OCI-LY1 (cell line): ENCODE results near the gene RPS6KA2.
"Not testable (repeated sequence)": the region's sequence is repeated elsewhere in the genome, so short reads cannot be mapped to it uniquely, and the experiment has no call there.

Experiments
- H2AFZ ChIP-seq: fragments of 200-600 bp; sonication (generic), shearing (Covaris generic); 2 replicates; pipeline ENCODE4 v1.6.0; 2014; ENCODE audit warnings: antibody characterized with exemption, mild to moderate bottlenecking, low read length
- H3F3A ChIP-seq: fragments of 200-600 bp; sonication (generic), shearing (Covaris generic); 2 replicates; pipeline ENCODE4 v1.6.0; 2014; ENCODE audit warnings: mild to moderate bottlenecking, antibody characterized with exemption, low read length, moderate library complexity; ENCODE audit not compliant: insufficient read depth
- H3K27ac ChIP-seq: fragments of 200-600 bp; sonication (generic); 2 replicates; pipeline ENCODE4 v1.5.1; 2014; ENCODE audit warnings: low read length, mixed run types, mild to moderate bottlenecking, low read depth; ENCODE audit not compliant: poor library complexity, severe bottlenecking
- H3K27me3 ChIP-seq: fragments of 200-600 bp; sonication (generic); 2 replicates; pipeline ENCODE4 v1.6.0; 2014; ENCODE audit warnings: antibody characterized with exemption, mild to moderate bottlenecking, low read length, moderate library complexity; ENCODE audit not compliant: insufficient read depth
- H3K36me3 ChIP-seq: fragments of 200-600 bp; sonication (generic); 2 replicates; pipeline ENCODE4 v1.6.1; 2014; ENCODE audit warnings: mild to moderate bottlenecking, antibody characterized with exemption, low read length, moderate library complexity, mixed read lengths; ENCODE audit not compliant: insufficient read depth
- H3K4me1 ChIP-seq: fragments of 200-600 bp; sonication (generic); 2 replicates; pipeline ENCODE4 v1.5.1; 2014; ENCODE audit warnings: mild to moderate bottlenecking, low read length, moderate library complexity; ENCODE audit not compliant: insufficient read depth, severe bottlenecking
- H3K4me2 ChIP-seq: fragments of 200-600 bp; sonication (generic), shearing (Covaris generic); 2 replicates; pipeline ENCODE4 v1.6.1; 2014; ENCODE audit warnings: low read length
- H3K4me3 ChIP-seq: fragments of 200-600 bp; sonication (generic); 2 replicates; pipeline ENCODE4 v1.5.1; 2014; ENCODE audit warnings: low read length, low read depth, mild to moderate bottlenecking, mixed read lengths; ENCODE audit not compliant: poor library complexity, severe bottlenecking
- H3K79me2 ChIP-seq: fragments of 200-600 bp; shearing (Covaris generic); 2 replicates; pipeline ENCODE4 v1.6.1; 2016; ENCODE audit warnings: mixed run types, low read length, mixed read lengths; ENCODE audit not compliant: insufficient read depth
- H3K9ac ChIP-seq: fragments of 200-600 bp; sonication (generic), shearing (Covaris generic); 2 replicates; pipeline ENCODE4 v1.6.1; 2014; ENCODE audit warnings: mild to moderate bottlenecking, low read length, mixed read lengths
- H3K9me2 ChIP-seq: fragments of 200-600 bp; sonication (generic), shearing (Covaris generic); 2 replicates; pipeline ENCODE4 v1.6.1; 2014; ENCODE audit warnings: low read depth, mild to moderate bottlenecking, low read length, mixed read lengths
- H3K9me3 ChIP-seq: fragments of 200-600 bp; shearing (Covaris generic); 2 replicates; pipeline ENCODE4 v1.6.1; 2014; ENCODE audit warnings: low read length, mixed read lengths
- H4K20me1 ChIP-seq: fragments of 200-600 bp; sonication (generic), shearing (Covaris generic); 2 replicates; pipeline ENCODE4 v1.6.0; 2016; ENCODE audit warnings: mild to moderate bottlenecking, low read length; ENCODE audit not compliant: insufficient read depth
- CTCF ChIP-seq: fragments of 200-600 bp; sonication (generic), shearing (Covaris generic); IDR thresholded peaks from 2 replicates; pipeline ENCODE4 v1.5.1; 2017; ENCODE audit warnings: mild to moderate bottlenecking, antibody characterized with exemption, low read length, moderate library complexity, mixed read lengths
- EZH2 ChIP-seq: fragments of 200-600 bp; sonication (generic), shearing (Covaris generic); IDR thresholded peaks from 2 replicates; pipeline ENCODE4 v1.8.0; 2017; ENCODE audit warnings: borderline replicate concordance, mixed run types, mild to moderate bottlenecking, antibody characterized with exemption, low read length, moderate library complexity, mixed read lengths

RPS6KA2 gene

GRCh38 chr6:166636934-166637333 lies 9.9 kb upstream of the RPS6KA2 start:
- Histone ChIP-seq H3K27me3 (no peaks in the 10 kb centered on the region; the same call in 1 of the 2 replicates), H3K4me2 (no peak overlapping the region), H3K27ac (no peak overlapping the region), H3K9ac (no peak overlapping the region), H2AFZ (no peak overlapping the region), H3K9me2 (no peaks in the 10 kb centered on the region), H3K36me3 (no peaks in the 10 kb centered on the region), H3K9me3 (no peaks in the 10 kb centered on the region), H3K4me3 (no peak overlapping the region), H3K4me1 (no peaks in the 10 kb centered on the region), H3K79me2 (no peaks in the 10 kb centered on the region), H4K20me1 (no peaks in the 10 kb centered on the region), H3F3A (no peaks in the 10 kb centered on the region)
- TF ChIP-seq EZH2: no peak
- no peak for TF ChIP-seq CTCF

GRCh38 chr6:166636191-166636933 lies 9.3 kb upstream of the RPS6KA2 start:
- Histone ChIP-seq H3K9me2 (no peaks in the 10 kb centered on the region), H3K9me3 (no peaks in the 10 kb centered on the region), H3K4me1 (no peaks in the 10 kb centered on the region), H3K4me2 (no peak overlapping the region), H3F3A (no peaks in the 10 kb centered on the region), H4K20me1 (no peaks in the 10 kb centered on the region), H3K27ac (no peak overlapping the region), H3K9ac (no peak overlapping the region), H3K36me3 (no peaks in the 10 kb centered on the region), H3K79me2 (no peaks in the 10 kb centered on the region), H3K4me3 (no peak overlapping the region), H3K27me3 (no peaks in the 10 kb centered on the region; the same call in 1 of the 2 replicates), H2AFZ (no peak overlapping the region)
- no peak for TF ChIP-seq EZH2
- no peak for TF ChIP-seq CTCF

- Histone ChIP-seq H3K9me3 (no peaks in the 10 kb centered on the region), H3K4me3 (no peak overlapping the region), H3F3A (no peaks in the 10 kb centered on the region), H4K20me1 (no peaks in the 10 kb centered on the region), H2AFZ (no peak overlapping the region), H3K79me2 (no peaks in the 10 kb centered on the region), H3K4me2 (no peak overlapping the region), H3K9ac (no peak overlapping the region), H3K9me2 (no peaks in the 10 kb centered on the region), H3K36me3 (no peaks in the 10 kb centered on the region), H3K27me3 (no peaks in the 10 kb centered on the region; the same call in 1 of the 2 replicates), H3K27ac (no peak overlapping the region), H3K4me1 (no peaks in the 10 kb centered on the region)
- TF ChIP-seq EZH2 (no peak), CTCF (no peak)
Measured at GRCh38 chr6:166635013-166635970, 8.2 kb upstream of the RPS6KA2 start.

GRCh38 chr6:166634581-166634980 lies 7.5 kb upstream of the RPS6KA2 start:
- not testable (repeated sequence) for H3K9me3 ChIP-seq, H3K27ac ChIP-seq, H3K9ac ChIP-seq, H3F3A ChIP-seq, H4K20me1 ChIP-seq, H2AFZ ChIP-seq, H3K79me2 ChIP-seq, H3K36me3 ChIP-seq, H3K9me2 ChIP-seq, H3K4me3 ChIP-seq, H3K27me3 ChIP-seq, H3K4me1 ChIP-seq, H3K4me2 ChIP-seq
